ENCODE measurements around the gene CMC4. TPM values are rescaled to one million over a fixed set of nuclear protein-coding genes. Genes with fewer than 3 reads are reported as not detected.

The CMC4 gene
- total RNA-seq, 2 donors from 2014 or later, result 5.6 to 6.6 TPM

- no peaks in the 10 kb centered on the region for H3K36me3 ChIP-seq
- H3K4me3 ChIP-seq, result peak within 1 kb of the TSS; percentile 43
- no peaks in the 10 kb centered on the region for H3K27me3 ChIP-seq
- H3K27ac ChIP-seq, result peak within 1 kb of the TSS; percentile 96
- TF ChIP-seq CTCF (IDR thresholded peaks at IDR 0.05), result no peak
- peaks cover 4% of the 10 kb centered on the region for H3K4me1 ChIP-seq
- H3K9ac ChIP-seq (ENCODE audit: low read depth in 2 of 2, low read length in 2 of 2), result peak within 1 kb of the TSS; percentile 65 to 83
- intact Hi-C loops (cut with DNase I), result no loop called here
- DNase-seq, result peak; percentile 92
- H3K9me3 ChIP-seq, result no peaks in the 10 kb centered on the region
Observed at GRCh38 chrX:155026727-155027508, 44.0 kb downstream of the CMC4 start, which contains the start of gene FUNDC2. TSS of gene FUNDC2 (plus strand) at chrX:155026844. CDS start at chrX:155026939, 95 bp downstream.

GRCh38 chrX:155026420-155026726 is 44.6 kb downstream of the CMC4 start:
- no peak for DNase-seq
- H3K27ac ChIP-seq, result peak overlapping the region; percentile 96
- H3K9me3 ChIP-seq, result no peaks in the 10 kb centered on the region
- no peak overlapping the region for H3K9ac ChIP-seq (ENCODE audit: low read depth in 2 of 2, low read length in 2 of 2)
- H3K4me3 ChIP-seq, result peak overlapping the region; percentile 43
- H3K4me1 ChIP-seq, result peaks cover 4% of the 10 kb centered on the region
- H3K36me3 ChIP-seq, result no peaks in the 10 kb centered on the region
- no peak for TF ChIP-seq CTCF (IDR thresholded peaks at IDR 0.05)
- intact Hi-C loops (cut with DNase I), result no loop called here
- H3K27me3 ChIP-seq, result no peaks in the 10 kb centered on the region

GRCh38 chrX:155023907-155024833 is 46.8 kb downstream of the CMC4 start:
- H3K9me3 ChIP-seq, result no peaks in the 10 kb centered on the region
- DNase-seq, result no peak
- no peak overlapping the region for H3K27ac ChIP-seq
- H3K4me1 ChIP-seq, result peaks cover 4% of the 10 kb centered on the region
- H3K9ac ChIP-seq (ENCODE audit: low read depth in 2 of 2, low read length in 2 of 2), result no peak overlapping the region
- no peaks in the 10 kb centered on the region for H3K27me3 ChIP-seq
- intact Hi-C loops (cut with DNase I), result no loop called here
- H3K36me3 ChIP-seq, result no peaks in the 10 kb centered on the region
- TF ChIP-seq CTCF (IDR thresholded peaks at IDR 0.05), result no peak
- H3K4me3 ChIP-seq, result no peak overlapping the region

- intact Hi-C loops (cut with DNase I), result no loop called here
- no peaks in the 10 kb centered on the region for H3K27me3 ChIP-seq
- no peak within 1 kb of the TSS for H3K4me3 ChIP-seq
- no peaks in the 10 kb centered on the region for H3K9me3 ChIP-seq
- DNase-seq, result no peak
- no peaks in the 10 kb centered on the region for H3K36me3 ChIP-seq
- TF ChIP-seq CTCF (IDR thresholded peaks at IDR 0.05), result no peak
- H3K9ac ChIP-seq (ENCODE audit: low read depth in 2 of 2, low read length in 2 of 2), result no peak within 1 kb of the TSS
- no peaks in the 10 kb centered on the region for H3K4me1 ChIP-seq
- no peak within 1 kb of the TSS for H3K27ac ChIP-seq
Observed at GRCh38 chrX:155022585-155022984, 48.4 kb downstream of the CMC4 start, which contains the start of gene F8. TSS of gene F8 (minus strand) at chrX:155022723. CDS start at chrX:155022552, 171 bp downstream.

GRCh38 chrX:155020591-155020990 is 50.3 kb downstream of the CMC4 start:
- Histone ChIP-seq H3K36me3 (no peaks in the 10 kb centered on the region), H3K4me3 (no peak overlapping the region), H3K27me3 (no peaks in the 10 kb centered on the region), H3K4me1 (no peaks in the 10 kb centered on the region), H3K9me3 (no peaks in the 10 kb centered on the region), H3K27ac (no peak overlapping the region), H3K9ac (ENCODE audit: low read depth in 2 of 2, low read length in 2 of 2) (no peak overlapping the region)
- intact Hi-C loops (cut with DNase I), result no loop called here
- DNase-seq, result no peak
- TF ChIP-seq CTCF (IDR thresholded peaks at IDR 0.05), result no peak

Other genes with a start within 250 kb of the CMC4 start
- gene SMIM9, start 236.5 kb downstream of the CMC4 start, total RNA-seq, result not detected
- 10 to 100 TPM; 32.8 to 39.2 TPM for gene F8A1, start 184.8 kb downstream of the CMC4 start, total RNA-seq
- gene F8, start 48.4 kb downstream of the CMC4 start, total RNA-seq, result 1 to 10 TPM; 2.3 to 3.5 TPM
- 10 to 100 TPM; 54.7 to 57.2 TPM for gene FUNDC2, start 44.3 kb downstream of the CMC4 start, total RNA-seq
- gene MTCP1, start within 50 bp of the CMC4 start, total RNA-seq, result 10 to 100 TPM; 12.2 to 15.3 TPM
- gene BRCC3, start 372 bp upstream of the CMC4 start, total RNA-seq, result 10 to 100 TPM; 45.6 to 45.9 TPM
- gene VBP1, start 145.3 kb upstream of the CMC4 start, total RNA-seq, result 10 to 100 TPM; 39.3 to 54.3 TPM
- gene RAB39B, start 193.4 kb upstream of the CMC4 start, total RNA-seq, result under 1 TPM; 0.13 to 0.17 TPM

Measured in colonic mucosa (tissue), 4 donors.